Psoas muscle (tissue), 8 donors: Measurements from ENCODE around the gene THSD1. TPM values are rescaled to one million over a fixed set of nuclear protein-coding genes. Genes with fewer than 3 reads are reported as not detected.

Source experiments
- ATAC-seq, 4 donors: fragments of 200-7000 bp; cut with Tn5 transposase; one replicate each; pipeline ENCODE4 v1.9.1; 2020; ENCODE audit warnings: moderate library complexity in 3 of 4, mild to moderate bottlenecking in 2 of 4
- DNase-seq, 2 donors: peaks; one replicate each; pipeline ENCODE4 v3.0.0-alpha.2; 2020
- H3K27ac ChIP-seq: fragments of 200-600 bp; one replicate; pipeline ENCODE4 v1.8.0; 2022
- H3K27me3 ChIP-seq, 3 donors: fragments of 200-600 bp in 1 of 3; one replicate each; pipeline versions ENCODE4 v1.6.1 to v1.8.0; 2013 to 2022; ENCODE audit warnings: low read length in 2 of 3, mild to moderate bottlenecking in 2 of 3, moderate library complexity in 1 of 3; ENCODE audit not compliant: insufficient read depth in 3 of 3
- H3K36me3 ChIP-seq, 2 donors: fragments of 200-600 bp in 1 of 2; one replicate each; pipeline versions ENCODE4 v1.6.1 to v1.8.0; 2013 to 2022; ENCODE audit warnings: low read depth in 1 of 2, mild to moderate bottlenecking in 1 of 2, moderate library complexity in 1 of 2; ENCODE audit not compliant: insufficient read depth in 1 of 2
- H3K4me1 ChIP-seq: fragments of 200-600 bp; one replicate; pipeline ENCODE4 v1.8.0; 2022
- H3K4me3 ChIP-seq: fragments of 200-600 bp; one replicate; pipeline ENCODE4 v1.8.0; 2022; ENCODE audit warnings: mild to moderate bottlenecking
- H3K9me3 ChIP-seq: fragments of 200-600 bp; one replicate; pipeline ENCODE4 v1.8.0; 2022
- WGBS, 3 donors: extraction: QIAGEN DNeasy Blood & Tissue Kit; methylation state at CpG; one replicate each; pipeline versions ENCODE4 v1.1.6 to v1.1.7; 2013; 5-methylcytosine and 5-hydroxymethylcytosine counted together
- intact Hi-C, 2 donors: fragments of 100-400 bp; cut with DNase I; formaldehyde crosslinking; loops; one replicate each; pipeline versions ENCODE4 v1.11.0 to v1.14.2; 2022
- long read RNA-seq, 2 donors: library from polyadenylated mRNA; unstranded; transcript quantifications; one replicate each; pipeline ENCODE4 v2.0.0, GENCODE V29; 2021
- polyA plus RNA-seq, 3 donors: library from polyadenylated mRNA; stranded (reverse); fragments of 200-250 nt; gene quantifications; one replicate each; pipeline ENCODE4 v1.2.3, GENCODE V29; 2013
- total RNA-seq, 4 donors: library from RNA; stranded (reverse); fragmentation: NEBNext Ultra II Directional in 2 of 4; extraction: Animal tissue kit (Norgen Biotek cat#: 25700) in 2 of 4; gene quantifications; one replicate each; pipeline versions ENCODE4 v1.2.1 to v1.2.4, GENCODE V29; 2021 to 2023
- TF ChIP-seq, protein P1 (sequence below): fragments of 200-600 bp; IDR thresholded peaks from one replicate; pipeline ENCODE4 v1.8.0; 2022; ENCODE audit warnings: antibody characterized with exemption
- donor health status: healthy with polysubstance abuse.
- donor health status: DM: no; HTN: no; CAD: no; lungs with moderate emphysema.
- donor health status: Bipolar disorder and iron deficiency.
- donor health status: healthy.
- donor health status: DM: yes; HTN: yes; CAD: no.
- donor health status: DM: no; HTN: no; CAD: no.
- donor health status: DM: no; HTN: no; CAD: no.
- donor health status: DM: yes; HTN: yes; CAD: no.

The THSD1 gene, protein sequence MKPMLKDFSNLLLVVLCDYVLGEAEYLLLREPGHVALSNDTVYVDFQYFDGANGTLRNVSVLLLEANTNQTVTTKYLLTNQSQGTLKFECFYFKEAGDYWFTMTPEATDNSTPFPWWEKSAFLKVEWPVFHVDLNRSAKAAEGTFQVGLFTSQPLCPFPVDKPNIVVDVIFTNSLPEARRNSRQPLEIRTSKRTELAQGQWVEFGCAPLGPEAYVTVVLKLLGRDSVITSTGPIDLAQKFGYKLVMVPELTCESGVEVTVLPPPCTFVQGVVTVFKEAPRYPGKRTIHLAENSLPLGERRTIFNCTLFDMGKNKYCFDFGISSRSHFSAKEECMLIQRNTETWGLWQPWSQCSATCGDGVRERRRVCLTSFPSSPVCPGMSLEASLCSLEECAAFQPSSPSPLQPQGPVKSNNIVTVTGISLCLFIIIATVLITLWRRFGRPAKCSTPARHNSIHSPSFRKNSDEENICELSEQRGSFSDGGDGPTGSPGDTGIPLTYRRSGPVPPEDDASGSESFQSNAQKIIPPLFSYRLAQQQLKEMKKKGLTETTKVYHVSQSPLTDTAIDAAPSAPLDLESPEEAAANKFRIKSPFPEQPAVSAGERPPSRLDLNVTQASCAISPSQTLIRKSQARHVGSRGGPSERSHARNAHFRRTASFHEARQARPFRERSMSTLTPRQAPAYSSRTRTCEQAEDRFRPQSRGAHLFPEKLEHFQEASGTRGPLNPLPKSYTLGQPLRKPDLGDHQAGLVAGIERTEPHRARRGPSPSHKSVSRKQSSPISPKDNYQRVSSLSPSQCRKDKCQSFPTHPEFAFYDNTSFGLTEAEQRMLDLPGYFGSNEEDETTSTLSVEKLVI
- total RNA-seq, result 1 to 10 TPM; 2.5 to 5.6 (median 4.5) TPM
- polyA plus RNA-seq, result 1 to 10 TPM; 2.0 to 3.2 (median 2.5) TPM
- long read RNA-seq, donor 1, partial matches to known transcripts, result 1 of 8 reads
- long read RNA-seq, donor 1, other reads (novel, unspliced or antisense), result 4 of 8 reads
- long read RNA-seq, donor 2, partial matches to known transcripts, result 0 of 4 reads
- long read RNA-seq, donor 2, other reads (novel, unspliced or antisense), result 0 of 4 reads

DNA sequence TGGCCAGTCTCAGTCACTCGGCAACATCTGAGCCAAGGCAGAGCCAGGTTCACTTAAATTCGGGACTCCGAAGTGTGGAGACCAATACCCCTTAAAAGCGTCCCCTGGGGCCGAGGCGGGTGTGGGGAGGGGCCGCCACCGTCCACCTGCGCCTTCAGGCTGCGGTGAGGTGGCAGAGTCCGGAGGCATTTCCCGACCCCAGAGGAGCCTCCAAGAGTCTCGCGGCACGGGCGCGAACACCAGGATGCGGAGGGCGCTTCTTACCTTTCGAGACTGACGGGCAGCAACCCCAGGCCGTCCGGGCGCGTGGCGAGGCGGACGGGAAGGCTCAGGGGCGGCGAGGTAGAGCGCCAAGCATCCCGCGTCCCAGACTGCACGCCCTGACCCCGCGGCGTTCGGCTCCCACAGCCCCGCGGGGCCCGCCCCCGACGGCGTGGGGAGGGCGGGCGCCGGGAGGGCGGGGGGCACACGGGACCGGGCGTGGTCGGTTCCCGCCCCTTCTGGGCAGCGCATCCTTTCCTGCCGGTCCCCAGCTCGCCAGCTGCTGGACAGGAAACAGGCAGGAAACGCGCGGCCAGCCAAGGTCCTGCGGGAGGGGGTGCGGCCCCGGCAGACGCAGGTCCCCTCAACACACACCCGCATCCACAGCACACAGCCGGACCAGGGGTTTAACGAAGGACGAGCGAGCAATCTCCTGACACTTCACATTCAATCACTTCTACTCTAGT lies at the start of gene THSD1:
TSS of gene THSD1 (minus strand) at position 406 of the 728 bp plus-strand sequence. CDS start 3,572 bp downstream, outside the sequence.
- H3K4me3 ChIP-seq, result peak within 1 kb of the TSS; percentile 68
- peaks cover 0 to 3% of the 10 kb centered on the region in 2 donors for H3K36me3 ChIP-seq
- TF ChIP-seq, protein P1, sequence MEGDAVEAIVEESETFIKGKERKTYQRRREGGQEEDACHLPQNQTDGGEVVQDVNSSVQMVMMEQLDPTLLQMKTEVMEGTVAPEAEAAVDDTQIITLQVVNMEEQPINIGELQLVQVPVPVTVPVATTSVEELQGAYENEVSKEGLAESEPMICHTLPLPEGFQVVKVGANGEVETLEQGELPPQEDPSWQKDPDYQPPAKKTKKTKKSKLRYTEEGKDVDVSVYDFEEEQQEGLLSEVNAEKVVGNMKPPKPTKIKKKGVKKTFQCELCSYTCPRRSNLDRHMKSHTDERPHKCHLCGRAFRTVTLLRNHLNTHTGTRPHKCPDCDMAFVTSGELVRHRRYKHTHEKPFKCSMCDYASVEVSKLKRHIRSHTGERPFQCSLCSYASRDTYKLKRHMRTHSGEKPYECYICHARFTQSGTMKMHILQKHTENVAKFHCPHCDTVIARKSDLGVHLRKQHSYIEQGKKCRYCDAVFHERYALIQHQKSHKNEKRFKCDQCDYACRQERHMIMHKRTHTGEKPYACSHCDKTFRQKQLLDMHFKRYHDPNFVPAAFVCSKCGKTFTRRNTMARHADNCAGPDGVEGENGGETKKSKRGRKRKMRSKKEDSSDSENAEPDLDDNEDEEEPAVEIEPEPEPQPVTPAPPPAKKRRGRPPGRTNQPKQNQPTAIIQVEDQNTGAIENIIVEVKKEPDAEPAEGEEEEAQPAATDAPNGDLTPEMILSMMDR, result no peak
- H3K9me3 ChIP-seq, result no peaks in the 10 kb centered on the region
- intact Hi-C loops, result no loop called here
- peaks cover 0 to 12% (median 0%) of the 10 kb centered on the region in 3 donors for H3K27me3 ChIP-seq
- WGBS, 3 donors, result 0 to 1% (median 1%) methylated on average over 47 to 62 of the region's 68 CpGs
- peak within 1 kb of the TSS; percentile 48 for H3K27ac ChIP-seq
- H3K4me1 ChIP-seq, result no peaks in the 10 kb centered on the region
- DNase-seq (peak; percentile 75 to 89), ATAC-seq (peak; percentile 65 to 89 (median 83))

DNA sequence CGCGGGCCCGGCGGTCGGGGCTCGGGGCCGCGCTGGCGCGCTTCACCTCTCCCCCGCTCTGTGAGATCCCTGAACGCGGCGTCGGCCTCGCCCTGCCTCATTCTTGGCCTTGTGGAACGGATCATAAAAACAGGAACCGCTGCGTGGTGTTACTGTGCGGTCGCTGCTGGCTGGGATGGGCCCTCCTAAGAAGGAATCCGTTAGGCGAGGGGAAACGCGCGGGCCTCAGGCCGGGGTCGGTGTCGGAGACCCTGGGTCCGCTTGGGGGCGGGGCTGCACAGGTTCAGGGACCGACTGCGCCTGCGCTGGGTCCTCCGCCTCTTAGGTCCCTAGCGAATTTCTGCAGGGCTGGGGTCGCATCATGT lies 49.7 kb upstream of the THSD1 start:
- Histone ChIP-seq H3K4me3 (peak overlapping the region; percentile 81), H3K4me1 (peaks cover 11% of the 10 kb centered on the region), H3K36me3 (peaks cover 0 to 10% of the 10 kb centered on the region in 2 donors), H3K9me3 (no peaks in the 10 kb centered on the region), H3K27me3 (no peaks in the 10 kb centered on the region), H3K27ac (peak overlapping the region; percentile 90)
- 0% methylated on average over 32 to 37 of the region's 37 CpGs for WGBS, 3 donors
- intact Hi-C loops, result loop anchor here (10.0 kb wide), 3 partner anchors 199 to 451 kb away; partner anchors contain the start of gene SUGT1 (in 1 of the 2)
- DNase-seq (peak; percentile 66 to 78), ATAC-seq (peak; percentile 58 to 66 (median 64))
- TF ChIP-seq, protein P1, result no peak

DNA sequence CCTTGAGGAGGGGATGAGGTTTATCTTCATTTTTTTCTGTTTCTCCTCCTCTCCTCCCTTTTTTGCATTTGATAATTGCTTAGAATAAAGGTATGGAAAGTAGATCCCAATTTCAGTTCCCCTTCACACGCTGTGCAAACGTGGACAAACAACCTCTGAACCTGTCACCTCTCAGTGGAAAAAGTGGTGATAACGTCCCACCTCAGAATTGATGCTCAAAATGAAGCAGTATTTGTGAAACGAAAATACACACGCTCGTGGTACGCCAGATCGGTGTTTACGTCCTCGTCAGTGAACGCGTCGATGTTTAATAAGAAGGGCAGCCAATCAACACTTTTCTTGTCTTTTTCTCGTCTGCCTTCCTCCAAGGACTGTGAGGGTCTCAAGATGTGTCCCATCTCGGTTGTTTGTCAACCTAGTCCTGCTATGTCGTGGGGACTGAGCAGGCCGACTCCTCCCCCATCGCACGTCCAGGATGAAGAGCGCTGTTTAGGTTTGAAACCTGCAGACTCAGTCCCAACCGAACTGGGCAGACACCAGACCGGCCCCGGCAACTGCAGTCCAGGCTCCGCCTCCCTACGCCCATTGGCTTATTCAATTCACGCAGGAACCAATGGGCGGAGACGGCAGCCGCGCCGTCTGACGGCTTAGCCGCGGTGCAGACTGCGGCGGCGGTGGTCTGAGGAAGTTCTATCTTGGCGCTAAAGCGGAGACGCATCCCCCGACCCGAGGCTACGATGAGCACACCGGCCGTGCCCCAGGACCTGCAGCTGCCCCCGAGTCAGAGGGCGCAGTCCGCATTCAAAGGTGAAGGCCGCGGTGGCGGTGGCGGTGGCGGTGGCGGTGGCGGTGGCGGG lies 49.1 kb upstream of the THSD1 start, which contains the start of gene CKAP2:
TSS of gene CKAP2 (plus strand) at position 659 of the 857 bp plus-strand sequence. CDS start at position 738, 79 bp downstream.
- intact Hi-C loops, result loop anchor here (5.0 to 10.0 kb wide), 5 partner anchors 197 to 450 kb away; partner anchors contain the start of gene SUGT1 (in 2 of the 2)
- WGBS, 3 donors, result 0% methylated on average over 52 to 55 of the region's 56 CpGs
- ATAC-seq, result peak; percentile 87 to 94 (median 91)

More for the DNA sequence above, 49.1 kb upstream of the THSD1 start, which contains the start of gene CKAP2:
- Histone ChIP-seq H3K4me3 (peak within 1 kb of the TSS; percentile 81), H3K27me3 (no peaks in the 10 kb centered on the region), H3K9me3 (no peaks in the 10 kb centered on the region), H3K27ac (peak within 1 kb of the TSS; percentile 90), H3K4me1 (peaks cover 11% of the 10 kb centered on the region), H3K36me3 (peaks cover 0 to 6% of the 10 kb centered on the region in 2 donors)
- peak; percentile 93 to 95 for DNase-seq
- TF ChIP-seq, protein P1, result no peak
